Stimulated activated CD4-positive, alpha-beta T cell treated with anti-CD3 and anti-CD28 coated beads, Interleukin-15, amount 100 ng/mL, for 24 hours (primary cell): ENCODE data around the gene JHY.

ENCODE experiments used
- DNase-seq: peaks from one replicate; pipeline ENCODE4 v3.0.0-alpha.2; 2020

Gene JHY

DNA sequence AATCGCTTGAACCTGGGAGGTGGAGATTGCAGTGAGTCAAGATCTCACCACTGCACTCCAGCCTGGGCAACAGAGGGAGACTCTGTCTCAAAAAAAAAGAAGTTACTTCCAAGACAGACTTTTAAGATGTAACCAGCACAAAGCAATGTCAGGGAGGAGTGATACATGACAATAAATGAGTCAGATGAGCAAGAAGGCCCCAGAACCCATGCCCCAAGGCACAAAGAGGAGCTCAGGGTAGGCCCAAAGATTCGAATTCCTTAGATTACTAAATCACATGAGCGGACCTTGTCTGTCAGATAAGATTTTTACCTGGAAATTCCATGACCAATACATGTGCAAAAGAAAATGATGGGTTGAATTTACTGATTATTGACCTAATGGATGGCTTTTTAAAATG is 10.5 kb upstream of the JHY start:
- no peak for DNase-seq

DNA sequence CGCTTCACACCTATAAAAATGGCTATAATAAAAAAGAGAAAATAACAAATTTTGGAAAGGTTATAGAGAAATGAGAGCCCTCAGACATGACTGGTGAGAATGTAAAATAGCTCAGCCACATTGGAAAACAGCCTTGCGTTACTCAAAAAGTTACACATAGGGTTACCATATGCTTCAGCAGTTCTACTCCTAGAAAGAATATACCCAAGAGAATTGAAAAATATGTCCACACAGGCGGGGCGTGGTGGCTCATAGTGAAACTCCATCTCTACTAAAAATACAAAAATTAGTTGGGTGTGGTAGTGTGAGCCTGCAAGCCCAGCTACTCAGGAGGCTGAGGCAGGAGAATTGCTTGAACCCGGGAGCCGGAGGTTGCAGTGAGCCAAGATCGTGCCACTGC is 7.6 kb upstream of the JHY start:
- no peak for DNase-seq

DNA sequence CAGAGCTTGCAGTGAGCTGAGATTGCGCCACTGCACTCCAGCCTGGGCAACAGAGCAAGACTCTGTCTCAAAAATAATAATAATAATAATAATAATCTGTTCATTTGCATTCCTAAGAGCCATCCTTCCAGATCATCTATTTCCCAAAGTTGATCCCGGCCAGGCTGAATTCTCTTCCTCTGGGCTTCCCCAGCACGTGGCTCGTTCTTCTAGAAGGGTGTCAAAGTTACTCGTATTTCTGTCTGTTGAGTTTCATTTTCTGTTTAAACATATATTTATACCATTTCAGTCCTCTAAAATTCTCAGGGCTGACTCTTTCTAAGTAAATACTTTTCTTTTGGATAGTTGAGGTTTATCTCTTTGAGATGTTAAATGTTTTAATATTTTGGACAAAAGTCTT is 4.8 kb upstream of the JHY start:
- no peak for DNase-seq

DNA sequence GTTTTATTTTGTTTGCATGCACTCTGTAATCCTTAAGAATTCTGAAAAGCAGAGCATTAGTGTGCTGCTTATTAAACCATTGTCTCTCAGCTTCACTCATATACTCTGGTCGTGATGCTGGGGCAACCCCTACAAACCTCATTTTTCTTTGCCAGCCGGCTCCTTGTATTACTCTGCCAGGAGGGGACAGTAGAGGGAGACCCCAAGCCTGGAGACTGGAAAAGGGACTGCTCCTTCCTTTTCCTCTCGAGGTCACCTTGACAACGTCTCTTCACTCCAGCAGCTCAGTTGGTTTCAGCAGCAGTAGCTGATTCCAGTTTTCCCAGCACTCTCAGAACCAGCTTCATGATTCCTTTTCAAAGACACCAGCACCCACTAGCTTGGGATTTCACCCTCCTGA is 2.8 kb upstream of the JHY start:
- no peak for DNase-seq

DNA sequence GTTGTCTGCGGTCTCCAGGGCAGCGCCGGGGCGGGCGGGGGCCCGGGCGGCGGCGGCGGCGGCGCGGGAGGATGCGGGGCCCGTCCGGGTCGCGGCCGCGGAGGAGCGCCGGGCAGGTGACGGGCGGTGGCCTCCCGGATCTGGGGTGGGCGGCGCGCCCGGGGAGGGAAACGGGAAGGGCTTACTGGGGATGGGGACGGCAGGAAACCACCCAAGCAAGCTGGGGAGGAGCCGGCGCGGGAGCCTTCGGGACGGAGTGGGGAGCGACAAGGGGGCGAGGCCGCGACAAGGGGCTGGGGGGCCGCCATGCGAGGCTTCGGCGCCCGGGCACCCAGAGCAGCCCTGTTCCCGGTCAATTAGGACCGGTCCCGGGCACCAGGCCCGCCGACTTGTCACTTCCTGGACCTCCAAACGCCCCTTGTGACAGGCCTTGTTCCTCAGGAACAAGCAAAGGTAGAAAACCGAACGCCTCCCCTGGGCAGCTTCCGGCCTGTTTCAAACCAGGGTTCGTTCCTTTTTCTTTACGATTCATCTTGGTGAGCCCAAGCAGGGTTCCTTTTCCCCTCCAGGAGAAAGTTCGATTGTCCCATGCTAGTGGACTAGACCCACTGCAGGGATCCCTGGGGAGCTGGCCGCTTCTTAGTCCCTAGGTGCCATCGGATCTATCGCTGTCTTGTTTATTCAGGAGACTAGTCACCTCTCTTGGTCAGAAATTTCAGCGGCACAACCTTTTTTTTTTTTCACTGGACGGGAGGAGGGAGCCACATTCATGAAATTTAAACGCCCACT is 492 bp downstream of the JHY start:
- peak; percentile 73 for DNase-seq

DNA sequence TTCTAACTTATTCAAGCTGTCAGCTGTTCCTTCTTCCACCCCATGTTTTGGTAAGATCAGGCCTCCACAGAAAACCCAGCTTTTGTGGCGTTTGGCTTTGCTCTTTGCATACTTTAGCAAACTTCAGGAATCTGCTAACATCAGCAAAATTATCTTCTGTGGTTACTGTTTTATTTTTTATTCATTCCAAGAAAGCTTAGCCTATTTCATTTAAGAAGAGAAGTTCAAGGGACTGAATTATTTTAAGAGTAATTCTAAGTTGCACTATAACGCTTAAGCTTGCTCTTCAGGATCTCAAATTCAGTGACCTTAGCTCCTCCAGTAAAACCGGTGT is 1.1 kb downstream of the JHY start:
- no peak for DNase-seq

DNA sequence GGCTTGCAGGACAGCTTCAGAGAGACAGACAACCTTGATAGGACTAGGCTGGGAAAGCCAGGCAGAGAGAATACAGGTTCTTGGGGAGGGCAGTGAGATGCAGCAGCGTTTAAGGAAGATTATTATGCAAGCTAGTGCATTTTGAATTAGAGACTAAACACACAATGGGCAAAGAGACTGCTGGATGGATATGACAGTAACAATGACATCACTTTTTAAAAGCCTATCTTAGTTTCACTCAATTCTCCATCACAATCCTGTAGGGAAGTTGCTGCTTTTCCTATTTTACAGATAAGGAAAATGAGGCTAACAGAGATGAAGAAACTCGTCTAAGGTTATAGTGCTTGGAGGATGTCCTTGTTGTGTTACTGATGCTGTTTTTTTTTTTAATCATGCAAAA is 5.6 kb downstream of the JHY start:
- DNase-seq = no peak

DNA sequence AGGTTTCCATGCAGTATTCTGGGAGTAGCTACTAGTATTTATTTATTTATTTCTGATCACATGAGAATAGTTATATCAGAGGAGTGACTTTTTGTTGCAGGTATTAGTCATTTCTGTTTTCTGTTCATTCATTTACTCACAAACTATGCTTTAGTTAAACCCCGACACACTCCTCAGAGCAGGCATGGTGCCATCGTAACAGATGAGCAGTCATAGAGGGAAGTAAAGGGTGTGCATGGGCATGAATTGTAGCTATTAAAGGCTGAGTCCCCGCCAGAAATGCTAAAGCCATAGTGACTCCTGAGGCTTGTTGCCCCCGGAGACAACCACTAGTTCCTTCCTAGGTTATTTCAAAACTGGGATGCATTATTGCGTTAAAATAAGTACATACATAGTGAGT is 10.6 kb downstream of the JHY start:
- no peak for DNase-seq

DNA sequence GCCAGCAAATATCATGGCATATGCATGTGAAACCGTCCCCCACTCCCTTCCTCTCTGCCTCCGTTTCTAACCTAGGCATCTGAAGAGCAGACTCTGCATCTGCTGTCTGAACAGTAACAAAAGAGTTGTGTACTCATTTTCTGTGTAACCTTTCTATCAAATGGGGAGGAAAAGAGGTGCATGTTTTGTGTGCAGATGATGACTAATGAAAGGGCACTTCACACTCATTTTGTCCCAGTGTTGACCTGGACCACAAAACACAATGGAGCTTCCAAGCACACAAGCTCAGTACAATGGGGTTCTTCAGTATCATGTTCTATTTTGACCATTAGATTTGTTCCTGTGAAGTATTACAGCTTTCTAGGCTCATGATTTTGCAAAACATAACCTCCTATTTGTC is 13.0 kb downstream of the JHY start:
- no peak for DNase-seq

DNA sequence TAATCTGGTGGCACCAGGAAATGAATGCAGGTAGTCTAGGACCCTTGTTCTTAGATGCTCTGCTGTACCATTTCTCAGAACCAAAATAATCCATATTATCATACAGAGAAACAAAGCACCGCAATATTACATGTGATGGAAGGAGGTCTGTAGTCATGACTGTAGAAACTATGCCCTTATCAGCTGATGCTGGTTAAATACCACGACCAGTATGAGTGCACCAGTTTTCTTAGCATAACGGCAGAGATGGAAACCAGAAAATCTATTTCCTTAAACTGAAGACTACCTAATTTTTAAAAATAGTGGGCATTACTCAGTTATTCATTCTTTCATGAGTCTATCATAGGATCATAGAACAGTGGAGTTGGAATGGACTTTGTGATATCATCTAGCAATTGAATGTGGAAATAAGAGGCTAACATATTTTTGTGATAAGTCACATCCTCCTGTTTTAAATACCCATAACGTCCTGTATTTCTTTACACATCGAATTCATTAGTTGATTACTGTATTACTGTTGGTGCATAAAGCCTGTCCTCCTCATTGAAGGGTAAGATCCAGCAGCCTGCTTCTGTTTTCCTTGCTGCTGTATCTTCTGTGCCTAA is 15.1 kb downstream of the JHY start:
- no peak for DNase-seq

DNA sequence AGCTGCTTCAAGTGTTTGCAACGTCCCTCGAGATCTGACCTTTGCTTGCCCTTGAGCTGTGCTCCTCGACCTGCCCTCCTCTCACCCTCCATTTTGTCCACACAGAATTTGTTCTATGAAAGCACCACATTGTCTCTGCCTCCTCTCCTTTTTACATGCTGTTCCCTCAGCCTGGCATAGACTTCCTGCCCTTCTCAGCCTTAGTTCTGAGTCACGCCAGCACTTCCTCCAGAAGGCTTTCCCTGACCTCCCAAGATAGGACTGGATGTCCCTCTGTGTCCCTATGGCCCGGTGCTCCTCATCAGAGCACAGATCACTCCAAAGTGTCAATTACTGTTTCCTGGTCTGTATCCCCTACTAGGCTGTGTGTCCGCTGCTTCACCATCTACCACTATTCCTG is 16.2 kb downstream of the JHY start:
- no peak for DNase-seq

DNA sequence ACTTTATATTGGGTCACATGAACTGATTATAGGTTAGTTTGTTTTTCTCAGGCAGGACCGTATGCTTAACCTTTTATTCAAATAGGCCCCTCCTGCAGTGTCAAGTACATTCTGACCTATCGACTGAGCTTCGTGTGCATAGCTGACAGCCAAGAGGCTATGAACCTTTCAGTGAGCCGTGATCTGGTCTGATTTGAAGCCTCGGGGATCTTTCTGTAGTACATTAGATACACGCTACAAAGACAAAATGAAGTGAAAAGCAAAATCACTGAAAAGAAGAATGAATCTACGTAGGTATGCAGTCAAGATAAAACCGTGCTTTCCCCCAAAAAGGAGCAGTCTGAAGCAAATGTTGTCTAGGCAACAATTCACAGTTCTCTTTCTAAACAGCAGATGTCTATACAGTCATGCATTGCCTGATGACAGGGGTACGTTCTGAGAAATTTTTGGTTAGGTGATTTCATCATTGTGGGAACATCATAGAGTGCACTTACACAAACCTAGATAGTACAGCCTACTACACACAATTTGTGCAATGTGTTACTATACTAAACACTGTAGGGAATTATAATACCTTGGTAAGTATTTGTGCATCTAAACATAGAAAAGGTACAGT is 18.1 kb downstream of the JHY start:
- DNase-seq = no peak

DNA sequence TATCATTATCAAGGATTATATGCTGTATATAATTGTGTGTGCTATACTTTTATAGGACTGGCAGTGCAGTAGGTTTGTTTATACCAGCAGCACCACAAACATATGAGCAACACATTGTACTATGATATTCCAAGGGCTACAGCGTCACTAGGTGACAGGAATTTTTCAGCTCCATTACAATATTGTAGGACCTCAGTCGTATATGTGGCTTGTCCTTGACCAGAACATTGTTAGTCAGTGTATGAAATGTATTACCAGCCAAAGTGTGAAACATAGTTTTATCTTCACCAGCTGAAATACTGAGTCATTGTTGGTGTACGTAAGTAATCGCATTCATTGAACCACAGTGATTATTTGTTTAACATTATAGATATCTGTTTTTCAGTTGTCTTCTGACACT is 20.4 kb downstream of the JHY start:
- DNase-seq = no peak

DNA sequence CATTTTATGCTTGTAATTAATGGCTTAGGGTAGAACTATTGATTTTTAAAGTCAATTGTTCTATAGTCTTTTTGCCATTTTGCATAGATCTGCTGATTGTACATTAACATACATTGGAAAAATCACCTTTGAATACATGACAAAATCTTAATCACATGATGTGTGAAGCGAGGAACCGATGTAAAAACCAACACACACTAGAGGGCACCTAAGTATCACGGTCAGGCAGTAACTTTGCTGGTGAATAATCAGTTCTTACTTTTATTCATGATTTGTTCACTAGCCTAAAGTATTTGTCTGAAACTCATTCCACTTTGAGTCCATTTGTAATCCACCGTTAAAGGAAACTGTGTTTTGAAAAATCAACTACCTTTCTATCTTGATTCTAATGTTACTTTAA is 28.2 kb downstream of the JHY start:
- DNase-seq = no peak

DNA sequence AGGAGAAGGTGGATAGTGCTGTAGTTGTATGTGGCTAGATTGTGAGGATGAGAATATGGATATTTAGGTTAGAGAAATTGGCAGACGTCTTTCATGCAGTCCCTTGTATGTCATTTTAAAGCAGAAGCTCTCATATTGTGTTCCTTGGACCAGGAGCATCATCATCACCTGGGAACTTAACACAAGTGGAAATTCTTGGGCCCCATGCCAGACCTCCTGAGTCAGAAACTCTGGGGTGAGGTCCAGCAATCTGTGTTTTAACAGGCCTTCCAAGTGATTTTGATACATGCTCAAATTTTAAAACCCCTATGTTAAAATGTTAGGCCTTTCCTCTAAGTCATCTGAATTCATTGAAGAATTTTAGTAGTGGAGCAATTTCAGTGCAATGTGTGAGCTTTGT is 34.8 kb downstream of the JHY start:
- no peak for DNase-seq

DNA sequence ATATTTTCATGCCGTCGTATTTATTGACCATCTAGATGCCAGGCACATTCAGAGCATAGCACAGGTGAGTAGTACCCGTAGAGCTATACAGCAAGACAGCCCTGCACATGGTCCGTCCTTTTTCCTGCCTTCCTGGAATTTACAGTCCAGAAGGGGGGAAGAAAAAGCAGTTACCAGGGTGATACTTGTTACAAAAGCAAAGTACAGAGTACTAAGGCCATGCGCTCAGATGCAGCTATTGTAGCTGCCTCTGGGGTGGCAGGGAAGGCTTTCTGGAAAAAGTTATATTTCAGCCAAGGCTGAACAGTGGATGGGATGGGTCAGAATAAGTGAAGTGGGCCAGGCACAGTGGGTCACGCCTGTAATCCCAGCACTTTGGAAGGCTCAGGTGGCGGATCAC is 36.2 kb downstream of the JHY start:
- no peak for DNase-seq

DNA sequence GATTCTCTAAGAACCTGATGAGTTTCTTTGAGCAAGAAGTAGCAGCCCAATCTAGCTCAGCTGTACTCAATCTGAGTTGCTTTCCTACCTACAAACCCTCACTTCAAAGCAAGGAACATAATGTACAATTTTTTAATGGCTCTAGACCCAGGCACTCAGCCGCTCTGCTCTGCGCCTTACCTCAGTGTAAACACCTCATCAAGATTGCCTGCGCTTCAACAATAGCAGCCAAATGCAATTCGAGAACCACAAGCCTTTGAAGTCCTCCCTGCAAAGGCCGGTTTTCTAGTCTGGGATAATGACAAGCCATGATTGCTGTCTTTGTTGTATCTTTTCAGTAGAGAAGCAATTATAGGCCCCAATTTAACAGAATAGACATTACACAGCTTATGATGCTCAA is 38.0 kb downstream of the JHY start:
- DNase-seq = no peak

DNA sequence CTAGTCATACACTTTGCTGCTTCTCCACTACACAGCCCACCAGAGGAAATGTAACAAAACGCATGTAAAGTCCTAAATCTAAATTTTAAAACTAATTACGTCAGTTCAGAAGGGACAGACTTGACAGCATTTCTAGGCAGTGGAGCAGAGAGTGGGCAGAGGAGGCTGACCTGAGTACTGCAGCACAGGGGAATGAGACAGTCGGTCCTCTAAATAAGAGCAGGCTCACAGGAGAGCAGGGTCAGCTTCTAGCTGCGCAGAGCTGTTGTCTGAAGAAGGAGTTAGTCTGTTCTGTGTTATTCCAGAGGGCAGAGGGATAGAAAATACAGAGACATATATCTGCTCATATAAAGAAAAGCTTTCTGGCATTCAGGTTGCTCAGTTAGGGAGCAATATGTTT is 40.3 kb downstream of the JHY start:
- DNase-seq = no peak

DNA sequence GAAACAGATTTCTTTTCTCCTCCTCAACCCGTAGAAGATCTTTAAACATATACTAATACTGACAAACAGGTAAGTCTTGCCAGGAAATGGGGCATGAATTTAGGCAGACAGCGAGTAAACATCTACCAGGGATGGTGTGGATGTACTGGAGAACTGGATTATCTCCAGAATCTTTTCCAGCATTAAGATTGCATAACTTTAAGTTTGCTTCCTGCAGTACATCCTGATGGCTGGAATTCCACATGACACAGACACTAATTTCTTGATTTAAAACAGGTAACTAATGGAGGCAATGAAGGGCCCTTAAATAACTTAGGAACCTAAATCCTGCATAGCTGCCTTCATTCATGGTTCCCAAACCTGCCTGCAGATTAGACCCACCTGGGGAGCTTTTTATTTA is 40.7 kb downstream of the JHY start:
- DNase-seq = no peak

DNA sequence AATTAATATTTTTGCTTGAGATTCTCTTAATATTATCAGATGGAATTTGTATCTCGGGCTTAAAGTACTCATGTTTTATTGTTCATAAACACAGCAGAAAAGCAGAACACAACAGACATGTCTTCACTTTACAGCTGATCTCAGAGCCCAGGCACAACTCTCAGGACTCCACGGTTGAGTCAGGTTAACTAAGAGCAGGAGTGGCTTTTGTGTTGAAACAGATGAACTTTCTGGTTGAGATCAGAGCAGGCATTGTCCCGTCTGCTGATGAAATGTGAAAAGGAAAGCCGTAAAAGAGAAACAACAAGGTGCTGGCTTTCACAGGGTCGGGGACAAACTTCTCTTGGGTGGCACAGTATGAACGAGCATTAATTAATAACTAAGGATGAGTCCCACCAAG is 49.0 kb downstream of the JHY start:
- no peak for DNase-seq

DNA sequence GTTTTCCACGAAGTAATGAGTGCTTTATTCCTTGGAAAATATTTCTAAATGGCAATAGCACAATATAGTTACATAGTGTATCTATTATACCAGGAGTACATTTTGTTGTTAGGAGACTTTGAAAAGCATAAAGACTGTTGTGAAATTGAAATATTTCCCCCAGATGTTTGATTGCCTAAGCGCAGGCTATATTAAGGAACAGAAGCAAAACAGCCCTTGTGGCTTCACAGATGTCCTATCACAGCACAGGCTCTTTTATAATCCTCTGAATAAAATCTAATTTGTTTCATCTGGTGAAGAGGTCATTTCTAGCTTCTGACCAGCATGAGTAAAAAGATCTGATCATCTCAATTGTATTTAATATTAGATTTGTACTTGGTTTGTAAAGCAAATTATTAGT is 50.9 kb downstream of the JHY start:
- DNase-seq = no peak

DNA sequence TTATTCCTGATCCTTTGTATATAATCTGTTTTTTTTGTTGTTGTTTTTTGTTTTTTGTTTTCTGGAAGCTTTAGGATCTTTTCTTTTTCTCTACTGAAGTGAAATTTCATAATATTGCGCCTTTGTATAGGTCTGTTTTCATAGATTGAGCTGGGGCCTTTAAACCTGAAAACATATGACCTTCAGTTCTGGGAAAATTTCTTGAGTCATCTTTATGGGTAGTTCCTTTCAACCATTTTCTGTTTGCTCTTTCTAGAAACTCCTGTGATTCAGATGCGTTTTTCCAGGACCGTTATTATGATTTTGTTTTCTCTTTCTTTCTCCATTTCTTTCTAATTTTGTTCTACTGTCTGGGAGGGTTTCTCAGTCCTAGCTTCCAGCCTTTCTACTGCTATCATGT is 55.4 kb downstream of the JHY start:
- no peak for DNase-seq

DNA sequence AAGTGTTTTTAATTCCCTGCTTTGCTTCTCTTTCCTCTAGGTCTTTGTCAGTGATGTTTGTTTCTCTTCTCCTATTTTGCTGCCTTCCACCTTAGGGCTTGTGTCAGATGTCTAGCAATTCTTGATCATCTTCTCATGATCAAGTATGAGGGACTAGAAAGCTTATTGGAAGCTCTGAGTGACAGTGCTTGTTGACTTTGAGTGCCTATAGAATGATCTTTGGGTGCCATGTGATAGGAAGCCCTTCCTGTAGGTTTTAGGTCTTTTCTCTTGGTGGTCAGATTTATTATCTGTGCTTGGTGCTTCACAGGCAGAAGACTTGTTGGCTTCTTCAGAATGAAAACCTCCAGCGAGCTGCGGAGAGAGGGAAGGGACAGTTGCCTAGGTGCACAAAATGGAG is 56.0 kb downstream of the JHY start:
- DNase-seq = no peak

DNA sequence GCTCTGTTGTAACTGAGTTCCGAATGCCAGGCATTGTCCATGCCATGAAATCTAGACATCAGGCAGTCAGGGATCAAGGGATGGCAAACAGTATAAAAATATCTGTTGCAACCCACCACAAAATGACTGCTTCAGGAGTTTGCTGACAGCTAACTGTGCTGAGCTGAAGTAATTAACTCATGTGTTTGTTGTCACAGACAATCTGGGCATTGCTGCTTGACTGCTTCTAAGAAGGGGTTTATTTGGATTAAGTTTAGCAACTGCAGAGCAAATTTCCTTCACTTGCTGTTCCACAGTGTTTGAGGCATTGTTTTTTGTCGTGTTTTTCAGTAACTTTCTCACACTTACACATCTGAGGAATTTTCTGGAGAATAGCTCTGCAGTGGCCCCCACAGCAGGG is 68.7 kb downstream of the JHY start:
- no peak for DNase-seq

DNA sequence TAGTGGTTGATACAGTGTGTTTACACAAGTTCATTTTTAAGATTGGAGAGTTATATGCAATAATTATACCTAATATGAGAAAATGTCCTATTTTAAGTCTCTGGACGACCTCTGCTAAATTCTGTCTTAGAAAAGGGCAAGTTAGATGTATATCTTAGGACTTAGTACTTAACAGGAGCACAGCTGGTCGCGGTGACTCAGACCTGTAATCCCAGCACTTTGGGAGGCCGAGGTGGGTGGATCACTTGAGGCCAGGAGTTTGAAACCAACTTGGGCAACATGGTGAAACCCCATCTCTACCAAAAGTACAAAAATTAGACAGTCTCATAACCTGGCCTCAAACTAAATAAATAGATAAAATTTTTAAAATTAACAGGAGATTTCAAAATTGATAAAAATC is 71.9 kb downstream of the JHY start:
- DNase-seq = no peak
